Right atrium auricular region (tissue), 2 donors: ENCODE data around the gene FYCO1. TPM values are rescaled to one million over a fixed set of nuclear protein-coding genes. Genes with fewer than 3 reads are reported as not detected.

Source experiments
- DNase-seq: peaks from one replicate; pipeline ENCODE4 v3.0.0-alpha.2; 2019; ENCODE audit warnings: low spot score
- H3K27ac ChIP-seq, 2 donors: fragments of 200-600 bp; sonication (generic); 1 replicate in 1 of 2; 2 replicates in 1 of 2; pipeline ENCODE4 v1.5.1; 2016 to 2019
- H3K27me3 ChIP-seq, 2 donors: fragments of 200-600 bp; sonication (generic); one replicate each; pipeline versions ENCODE4 v1.5.1 to v1.6.0; 2017 to 2019
- H3K36me3 ChIP-seq: fragments of 200-600 bp; sonication (generic); one replicate; pipeline ENCODE4 v1.5.1; 2016
- H3K4me1 ChIP-seq, 2 donors: fragments of 200-600 bp; sonication (generic); one replicate each; pipeline versions ENCODE4 v1.5.1 to v1.6.0; 2017 to 2019
- H3K4me3 ChIP-seq, 2 donors: fragments of 200-600 bp; sonication (generic); 1 replicate in 1 of 2; 2 replicates in 1 of 2; pipeline ENCODE4 v1.5.1; 2017 to 2019; ENCODE audit warnings: mild to moderate bottlenecking in 1 of 2, moderate library complexity in 1 of 2
- H3K9me3 ChIP-seq, 2 donors: fragments of 200-600 bp; sonication (generic); one replicate each; pipeline ENCODE4 v1.5.1; 2019
- total RNA-seq, 2 donors: library from RNA; depleted of rRNA; stranded (reverse); fragments of >200 nt; gene quantifications; one replicate each; pipeline ENCODE4 v1.1.0, GENCODE V29; 2016
- TF ChIP-seq, protein P1 (sequence below), 2 donors: fragments of 200-600 bp; sonication (generic); IDR thresholded peaks; one replicate each; pipeline ENCODE4 v1.5.1; 2019; ENCODE audit warnings: antibody characterized with exemption in 2 of 2

The FYCO1 gene
- total RNA-seq, 2 donors from 2014 or later, result 67.2 to 116 TPM

DNA sequence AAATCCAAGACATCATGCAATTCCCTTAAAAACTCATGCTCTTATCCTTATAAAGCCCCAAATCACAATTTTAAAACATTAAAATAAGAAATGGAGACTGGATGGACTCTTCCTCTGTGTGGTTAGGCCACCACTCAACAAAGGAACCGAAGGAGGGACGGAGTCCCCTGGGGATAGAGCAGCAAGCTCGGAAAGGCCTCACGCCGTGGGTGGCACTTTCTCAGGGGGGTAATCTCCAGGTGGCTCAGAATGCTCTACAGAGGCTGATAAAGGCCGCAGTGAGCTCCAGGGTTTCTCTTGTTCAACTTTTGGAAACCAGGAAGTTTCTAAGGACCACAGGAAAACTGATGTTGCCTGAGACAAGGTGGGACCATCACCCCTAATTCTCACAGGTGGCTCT lies 86.1 kb downstream of the FYCO1 start:
- no peak overlapping the region for H3K4me3 ChIP-seq
- no peaks in the 10 kb centered on the region for H3K9me3 ChIP-seq
- no peak for DNase-seq
- TF ChIP-seq, protein P1, sequence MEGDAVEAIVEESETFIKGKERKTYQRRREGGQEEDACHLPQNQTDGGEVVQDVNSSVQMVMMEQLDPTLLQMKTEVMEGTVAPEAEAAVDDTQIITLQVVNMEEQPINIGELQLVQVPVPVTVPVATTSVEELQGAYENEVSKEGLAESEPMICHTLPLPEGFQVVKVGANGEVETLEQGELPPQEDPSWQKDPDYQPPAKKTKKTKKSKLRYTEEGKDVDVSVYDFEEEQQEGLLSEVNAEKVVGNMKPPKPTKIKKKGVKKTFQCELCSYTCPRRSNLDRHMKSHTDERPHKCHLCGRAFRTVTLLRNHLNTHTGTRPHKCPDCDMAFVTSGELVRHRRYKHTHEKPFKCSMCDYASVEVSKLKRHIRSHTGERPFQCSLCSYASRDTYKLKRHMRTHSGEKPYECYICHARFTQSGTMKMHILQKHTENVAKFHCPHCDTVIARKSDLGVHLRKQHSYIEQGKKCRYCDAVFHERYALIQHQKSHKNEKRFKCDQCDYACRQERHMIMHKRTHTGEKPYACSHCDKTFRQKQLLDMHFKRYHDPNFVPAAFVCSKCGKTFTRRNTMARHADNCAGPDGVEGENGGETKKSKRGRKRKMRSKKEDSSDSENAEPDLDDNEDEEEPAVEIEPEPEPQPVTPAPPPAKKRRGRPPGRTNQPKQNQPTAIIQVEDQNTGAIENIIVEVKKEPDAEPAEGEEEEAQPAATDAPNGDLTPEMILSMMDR (IDR thresholded peaks at IDR 0.05), result no peak
- no peaks in the 10 kb centered on the region for H3K36me3 ChIP-seq
- H3K27ac ChIP-seq, result no peak overlapping the region
- no peaks in the 10 kb centered on the region for H3K4me1 ChIP-seq
- H3K27me3 ChIP-seq, result no peaks in the 10 kb centered on the region

DNA sequence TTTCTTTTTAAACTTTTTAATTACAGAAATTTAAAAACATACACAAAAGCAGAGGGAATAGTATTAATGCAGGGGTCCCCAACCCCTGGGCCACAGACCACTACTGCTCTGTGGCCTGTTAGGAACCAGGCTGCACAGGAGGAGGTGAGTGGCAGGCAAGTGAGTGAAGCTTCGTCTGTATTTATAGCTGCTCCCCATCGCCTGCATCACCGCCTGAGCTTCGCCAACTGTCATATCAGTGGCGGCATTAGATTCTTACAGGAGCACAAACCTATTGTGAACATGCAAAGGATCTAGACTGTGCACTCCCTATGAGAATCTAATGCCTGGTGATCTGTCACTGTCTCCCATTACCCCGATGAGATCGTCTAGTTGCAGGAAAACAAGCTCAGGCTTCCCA lies 86.9 kb downstream of the FYCO1 start:
- H3K4me1 ChIP-seq, result no peaks in the 10 kb centered on the region
- no peaks in the 10 kb centered on the region for H3K9me3 ChIP-seq
- no peaks in the 10 kb centered on the region for H3K36me3 ChIP-seq
- no peak for DNase-seq
- no peak overlapping the region for H3K27ac ChIP-seq
- no peak overlapping the region for H3K4me3 ChIP-seq
- H3K27me3 ChIP-seq, result no peaks in the 10 kb centered on the region
- TF ChIP-seq, protein P1 (IDR thresholded peaks at IDR 0.05), result no peak

DNA sequence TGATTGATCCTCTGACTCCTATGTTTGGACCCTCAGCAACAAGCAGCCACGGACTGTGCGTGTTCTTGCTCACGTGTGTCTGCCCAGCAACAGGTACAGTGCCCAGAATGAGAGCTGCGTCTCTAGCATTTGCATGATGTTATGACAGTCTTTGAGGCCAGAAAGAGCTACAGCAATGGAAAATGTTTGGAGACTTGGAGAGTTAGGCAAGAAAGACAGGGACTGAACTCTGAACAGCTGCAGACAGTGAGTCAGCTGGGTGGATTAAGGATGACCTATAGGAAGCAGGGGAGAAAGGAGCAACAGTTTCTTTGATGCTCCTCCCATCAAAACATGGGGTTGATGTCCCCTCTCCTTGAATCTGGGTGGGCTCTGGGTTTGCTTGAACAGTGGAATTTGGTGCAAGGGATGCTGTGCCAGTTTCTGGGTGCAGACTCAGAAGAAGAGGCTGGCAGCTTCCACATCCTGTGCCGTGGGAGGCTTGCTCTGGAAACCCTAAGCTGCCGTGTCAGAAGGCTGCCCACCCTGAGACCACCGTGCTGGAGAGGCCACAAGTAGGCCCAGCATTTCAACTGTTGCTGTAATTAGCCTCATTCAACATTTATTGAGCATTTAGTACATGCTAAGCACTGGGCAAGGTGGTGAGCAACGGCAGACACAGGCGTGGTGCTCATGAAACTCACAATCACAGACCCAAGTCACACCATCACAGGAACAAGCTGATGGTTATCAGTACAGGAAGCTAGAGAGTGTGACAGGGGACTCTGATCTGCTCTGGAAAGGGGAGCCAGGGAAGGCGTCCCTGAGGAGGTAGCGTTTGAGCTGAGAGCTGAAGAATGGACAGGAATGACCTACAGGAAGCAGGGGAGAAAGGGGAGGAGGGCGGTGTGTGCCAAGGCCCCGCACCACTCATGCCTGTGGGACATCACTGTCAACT lies 87.6 kb downstream of the FYCO1 start:
- H3K27me3 ChIP-seq, result no peaks in the 10 kb centered on the region
- H3K4me1 ChIP-seq, result no peaks in the 10 kb centered on the region
- no peak overlapping the region for H3K4me3 ChIP-seq
- no peaks in the 10 kb centered on the region for H3K36me3 ChIP-seq
- TF ChIP-seq, protein P1 (IDR thresholded peaks at IDR 0.05), result no peak
- no peaks in the 10 kb centered on the region for H3K9me3 ChIP-seq
- no peak for DNase-seq
- no peak overlapping the region for H3K27ac ChIP-seq

DNA sequence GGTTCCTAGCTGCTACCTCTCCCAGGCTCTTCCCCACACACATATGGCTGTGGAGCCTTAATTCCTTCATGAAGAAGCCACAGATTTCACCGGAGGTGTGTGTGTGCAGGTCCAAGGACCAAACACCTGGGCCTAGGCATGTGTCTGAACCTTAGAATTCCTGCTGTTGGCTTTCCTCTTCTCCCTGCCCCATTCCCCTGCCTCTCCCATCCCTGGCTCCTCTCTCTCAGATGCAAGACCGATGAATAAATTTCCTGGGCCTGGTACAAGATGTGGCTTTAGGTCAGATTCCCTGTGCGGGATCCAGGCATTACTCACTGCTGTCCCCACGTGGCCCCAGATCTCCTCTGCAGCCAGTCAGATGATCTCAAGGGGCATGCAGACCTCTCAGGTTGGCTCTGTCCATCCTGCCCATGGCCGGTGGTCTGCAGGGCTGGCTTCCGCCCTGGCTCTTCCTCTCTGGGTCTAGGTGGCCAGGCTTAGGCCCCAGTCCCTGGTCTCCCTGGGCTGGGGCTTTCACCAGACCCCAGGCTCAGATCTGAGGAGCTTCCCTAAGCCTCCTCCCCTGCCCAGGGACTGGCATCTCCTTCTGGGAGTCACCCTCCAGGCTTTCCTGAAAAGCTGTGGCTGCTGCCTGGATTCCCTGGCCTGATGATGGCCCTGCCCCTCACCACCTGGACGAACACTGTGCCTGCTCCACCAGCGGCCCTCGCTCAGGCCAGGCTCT lies 88.8 kb downstream of the FYCO1 start:
- DNase-seq, result no peak
- H3K27me3 ChIP-seq, result no peaks in the 10 kb centered on the region
- H3K9me3 ChIP-seq, result no peaks in the 10 kb centered on the region
- no peaks in the 10 kb centered on the region for H3K36me3 ChIP-seq
- H3K4me1 ChIP-seq, result no peaks in the 10 kb centered on the region
- H3K4me3 ChIP-seq, result no peak overlapping the region
- H3K27ac ChIP-seq, result no peak overlapping the region
- TF ChIP-seq, protein P1 (IDR thresholded peaks at IDR 0.05), result peak in 1 of 2 donors; percentile 26

DNA sequence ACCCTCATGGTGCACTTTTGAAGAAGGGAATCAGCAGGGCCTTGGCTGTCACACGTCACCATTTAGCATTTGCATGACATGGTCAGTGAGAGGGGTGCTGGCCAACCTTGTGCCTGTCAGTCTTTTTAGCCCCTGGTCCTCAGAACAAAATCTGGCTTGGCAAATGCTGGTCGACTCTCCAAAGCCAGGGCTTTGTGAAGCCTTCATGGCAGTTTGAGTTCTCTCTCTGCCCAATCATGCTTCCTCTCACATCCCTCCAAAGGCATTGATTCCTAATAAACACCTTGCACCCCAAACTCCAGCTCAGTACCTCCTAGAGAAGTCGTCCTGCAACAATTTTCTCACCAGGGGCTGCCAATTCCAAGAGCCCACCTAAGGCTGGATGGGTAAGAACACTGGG lies 89.9 kb downstream of the FYCO1 start:
- H3K27me3 ChIP-seq, result no peaks in the 10 kb centered on the region
- H3K27ac ChIP-seq, result no peak overlapping the region
- H3K9me3 ChIP-seq, result no peaks in the 10 kb centered on the region
- TF ChIP-seq, protein P1 (IDR thresholded peaks at IDR 0.05), result no peak
- H3K4me1 ChIP-seq, result no peaks in the 10 kb centered on the region
- no peaks in the 10 kb centered on the region for H3K36me3 ChIP-seq
- no peak overlapping the region for H3K4me3 ChIP-seq
- DNase-seq, result no peak
